Measurements from ENCODE around the gene LILRA6.
A peak's percentile ranks its signal among the peaks of the same experiment; 100 is the strongest.
"Not testable (repeated sequence)": the region's sequence is repeated elsewhere in the genome, so short reads cannot be mapped to it uniquely, and the experiment has no call there.

LILRA6 gene

DNA sequence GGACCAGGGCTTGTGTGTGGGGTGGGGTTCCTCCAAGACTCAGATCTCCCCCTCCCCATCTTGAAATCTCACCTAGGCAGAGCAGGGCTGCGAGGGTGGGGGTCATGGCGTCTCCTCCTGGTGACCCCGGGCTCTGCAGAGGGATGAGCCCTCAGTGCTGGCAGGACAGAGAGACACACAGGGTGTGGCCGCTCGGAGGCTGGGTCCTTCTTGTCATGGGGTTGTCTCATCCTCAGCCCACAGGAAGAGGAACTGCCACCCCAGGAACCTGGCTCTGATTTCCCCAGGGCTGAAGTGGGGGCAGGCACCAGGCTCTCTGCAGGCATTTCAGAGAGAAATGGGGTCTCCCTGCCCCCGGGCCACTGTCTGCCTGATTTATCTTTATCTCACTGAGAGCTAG is at the start of gene LILRA6:
LILRA6 (minus strand) TSS at position 145 of the 400 bp plus-strand sequence.
- not testable (repeated sequence) for DNase-seq

DNA sequence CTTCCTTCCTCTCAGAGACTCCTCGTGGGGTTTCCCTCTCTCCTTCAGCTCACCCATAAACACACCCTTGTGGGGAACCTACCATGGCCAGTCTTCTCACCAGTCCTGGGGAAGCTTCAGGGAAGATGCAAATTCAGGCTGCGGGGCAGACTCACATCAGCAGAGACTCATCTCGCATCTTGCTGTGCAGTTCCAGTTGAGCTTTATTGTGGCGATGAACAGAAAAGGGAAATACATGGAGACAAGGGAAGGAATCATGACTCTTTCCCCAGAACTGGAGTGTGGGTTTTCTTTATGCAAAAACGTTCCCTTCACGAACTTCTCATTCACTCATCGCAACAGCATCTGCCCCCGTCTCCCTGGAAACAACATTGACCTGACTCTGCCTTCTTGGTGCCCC is 46.6 kb upstream of the LILRA6 start:
- DNase-seq = not testable (repeated sequence)

DNA sequence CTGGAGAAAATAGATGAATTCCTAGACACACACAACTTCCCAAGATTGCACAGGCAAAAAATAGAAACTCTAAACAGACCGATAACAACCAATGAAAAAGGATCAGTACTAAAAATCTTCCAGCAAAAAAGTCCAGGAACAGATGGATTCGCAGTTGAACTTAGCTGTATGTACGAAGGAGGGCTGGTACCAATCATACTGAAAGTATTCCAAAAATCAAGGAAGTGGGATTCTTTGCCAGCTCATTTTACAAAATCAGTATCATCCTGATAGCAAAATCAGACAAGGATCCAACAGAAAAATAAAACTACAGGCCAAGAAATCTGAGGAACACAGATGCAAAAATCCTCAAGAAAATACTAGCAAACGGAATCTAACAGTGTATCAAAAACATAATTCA is 44.9 kb upstream of the LILRA6 start:
- no peak for DNase-seq

GRCh38 chr19:54286283-54286682 is 43.7 kb upstream of the LILRA6 start:
- DNase-seq = not testable (repeated sequence)

- not testable (repeated sequence) for DNase-seq
These were observed 43.0 kb upstream of the LILRA6 start for GRCh38 chr19:54285427-54286056.

- no peak for DNase-seq
These were observed 40.3 kb upstream of the LILRA6 start for GRCh38 chr19:54282686-54283470.

- not testable (repeated sequence) for DNase-seq
These were observed 39.1 kb upstream of the LILRA6 start for GRCh38 chr19:54281729-54282075.

GRCh38 chr19:54281007-54281728 is 38.6 kb upstream of the LILRA6 start, which contains the start of gene LILRB2:
Gene LILRB2 (minus strand): TSS chr19:54281110. CDS start chr19:54280496, 614 bp downstream.
- no peak for DNase-seq

GRCh38 chr19:54280441-54280840 is 37.9 kb upstream of the LILRA6 start:
- not testable (repeated sequence) for DNase-seq

- DNase-seq = not testable (repeated sequence)
These were observed 37.4 kb upstream of the LILRA6 start for GRCh38 chr19:54280025-54280424.

GRCh38 chr19:54279406-54279962 is 36.9 kb upstream of the LILRA6 start:
- no peak for DNase-seq

GRCh38 chr19:54278571-54279195 is 36.1 kb upstream of the LILRA6 start:
- not testable (repeated sequence) for DNase-seq

DNA sequence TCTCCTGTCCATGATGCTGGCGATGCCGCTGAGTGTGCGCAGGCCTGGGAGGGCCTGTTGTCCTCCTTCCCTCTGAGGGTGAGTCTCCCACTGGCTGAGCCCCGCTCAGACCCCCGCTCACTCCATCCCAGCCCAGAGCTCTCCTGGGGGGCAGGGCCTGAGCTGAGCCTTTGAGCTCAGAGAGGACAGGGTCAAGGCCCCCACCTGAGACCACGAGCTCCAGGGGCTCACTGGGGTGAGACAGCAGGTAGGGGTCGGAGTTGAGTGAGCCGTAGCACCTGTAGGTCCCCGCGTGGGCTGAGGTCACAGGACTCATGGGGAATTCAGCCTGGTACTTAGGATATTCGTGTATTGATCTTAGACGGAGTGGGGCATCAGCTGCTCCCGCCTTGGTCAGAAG is 35.5 kb upstream of the LILRA6 start:
- not testable (repeated sequence) for DNase-seq

DNA sequence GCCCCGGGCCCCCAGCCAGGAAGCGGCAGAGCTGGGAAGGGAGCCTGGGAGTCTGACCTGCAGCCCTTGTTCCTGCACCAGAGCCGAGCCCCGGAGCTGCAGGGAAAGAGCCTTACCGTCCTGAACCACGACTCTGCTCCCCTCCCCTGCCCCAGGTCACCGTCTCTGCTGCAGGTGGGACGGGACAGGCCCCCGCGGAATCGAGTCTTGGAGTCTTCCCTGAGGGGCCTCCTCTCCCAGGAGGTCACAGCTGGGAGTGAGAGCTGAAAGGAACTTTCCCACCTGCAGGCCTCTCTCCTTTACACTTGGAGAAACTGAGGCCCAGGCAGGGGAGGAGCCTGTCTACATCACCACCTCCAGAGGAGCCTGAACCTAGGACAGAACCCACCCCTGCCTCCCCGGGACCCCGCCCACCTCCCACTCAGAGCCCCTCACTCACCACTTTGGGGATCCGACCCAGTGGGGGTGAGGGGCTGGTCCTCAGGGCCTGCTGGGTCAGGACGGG is 34.6 kb upstream of the LILRA6 start:
- DNase-seq = not testable (repeated sequence)

DNA sequence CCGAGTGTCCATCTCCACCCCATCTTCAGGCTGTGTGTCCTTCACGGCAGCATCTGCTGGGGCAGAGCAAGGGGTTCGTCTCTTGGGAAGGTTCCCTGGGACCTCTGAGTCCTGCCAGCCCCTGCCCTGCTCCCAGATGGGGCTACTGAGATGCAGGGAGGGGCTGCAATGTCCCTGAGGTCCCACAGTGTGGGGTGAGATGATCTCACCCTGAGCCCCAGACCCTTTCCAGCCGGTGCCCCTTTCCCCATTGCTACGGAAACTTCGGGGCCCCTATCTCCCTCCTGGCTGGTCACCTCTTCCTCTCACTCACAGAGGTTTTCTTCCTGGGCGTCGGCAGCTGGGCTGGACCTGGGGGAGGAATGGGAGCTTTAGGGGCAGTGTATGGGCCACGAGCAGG is 33.4 kb upstream of the LILRA6 start:
- DNase-seq = no peak

- DNase-seq = not testable (repeated sequence)
These were observed 31.9 kb upstream of the LILRA6 start for GRCh38 chr19:54274516-54274915.

GRCh38 chr19:54273821-54274220 is 31.2 kb upstream of the LILRA6 start:
- no peak for DNase-seq

- DNase-seq = not testable (repeated sequence)
These were observed 29.6 kb upstream of the LILRA6 start for GRCh38 chr19:54272181-54272580.

DNA sequence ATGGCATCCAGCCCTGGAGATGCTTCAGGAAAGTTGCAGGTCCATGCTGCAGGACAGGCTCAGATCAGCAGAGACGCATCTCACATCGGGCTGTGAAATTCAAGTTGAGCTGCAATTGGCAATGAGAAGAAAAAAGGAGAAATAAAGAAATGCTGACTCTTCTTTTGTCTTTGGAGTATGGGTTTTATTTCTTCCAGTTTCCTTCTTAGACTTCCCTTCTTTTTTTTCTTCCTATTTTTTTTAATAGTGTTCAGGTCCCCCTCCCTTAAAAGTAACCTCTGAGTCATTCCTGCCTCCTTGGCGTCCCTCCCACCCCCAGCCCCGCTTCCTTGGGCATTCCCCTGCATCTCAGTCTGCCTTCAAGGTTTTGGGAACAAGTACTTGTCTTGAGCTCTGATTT is 29.0 kb upstream of the LILRA6 start:
- not testable (repeated sequence) for DNase-seq

- no peak for DNase-seq
These were observed 28.5 kb upstream of the LILRA6 start for GRCh38 chr19:54271106-54271505.

DNA sequence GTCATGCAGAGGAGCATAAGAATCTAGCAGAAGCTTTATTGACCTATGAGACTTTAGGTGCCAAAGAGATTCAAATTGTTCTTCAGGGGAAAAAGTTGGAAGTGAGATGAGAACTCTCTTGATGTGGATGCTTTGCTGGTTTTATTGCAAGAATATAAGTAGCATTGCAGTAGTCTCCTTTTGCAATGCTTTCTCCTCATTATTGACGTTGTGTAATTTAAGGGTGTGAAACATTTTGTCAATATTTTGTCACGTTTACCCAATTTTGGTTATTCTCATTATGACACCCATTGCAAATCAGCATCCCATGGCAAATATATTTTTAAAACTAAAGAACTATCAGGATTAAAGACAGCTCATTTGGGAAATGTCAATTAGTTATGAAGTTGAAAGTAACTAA is 26.3 kb upstream of the LILRA6 start:
- DNase-seq = no peak

GRCh38 chr19:54266133-54266532 is 23.5 kb upstream of the LILRA6 start:
- peak; percentile 88 for DNase-seq

GRCh38 chr19:54262470-54262869 is 19.9 kb upstream of the LILRA6 start:
- no peak for DNase-seq
